C4-2B (cell line): ENCODE measurements around the gene PLXDC1.

Source experiments
- CTCF ChIP-seq: fragments of 450-650 bp; conservative IDR thresholded peaks from 2 replicates; pipeline ENCODE4 v1.5.1; 2017; ENCODE audit warnings: mild to moderate bottlenecking
- ZFX ChIP-seq: fragments of 450-650 bp; IDR thresholded peaks from 2 replicates; pipeline ENCODE4 v1.6.1; 2017

DNA sequence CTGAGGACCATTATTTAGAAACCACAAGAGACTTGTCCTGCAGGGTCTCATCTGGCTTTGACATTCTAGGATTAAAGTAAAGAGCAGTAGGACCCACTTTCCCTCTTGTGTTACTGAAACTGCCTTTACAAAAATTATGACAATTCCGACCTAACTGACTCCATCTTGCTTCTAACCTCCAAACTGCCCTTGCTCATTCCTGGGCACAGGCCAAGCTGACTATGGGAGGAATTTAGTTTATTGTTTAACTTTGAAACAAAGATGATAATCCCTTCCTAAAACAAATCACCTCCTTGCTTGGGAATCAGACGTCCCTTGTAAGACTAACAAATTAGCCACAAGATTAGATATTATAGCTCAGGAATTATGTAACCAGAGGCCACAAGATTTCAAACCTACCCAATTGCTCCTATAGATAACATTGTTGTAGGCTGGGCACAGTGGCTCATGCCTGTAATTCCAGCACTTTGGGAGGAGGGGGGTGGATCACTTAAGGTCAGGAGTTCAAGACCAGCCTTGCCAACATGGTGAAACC lies 97.3 kb downstream of the PLXDC1 start:
- TF ChIP-seq CTCF: no peak
- TF ChIP-seq ZFX: no peak
